Pericardium fibroblast (primary cell): ENCODE data around the gene BMP4. TPM values are rescaled to one million over a fixed set of nuclear protein-coding genes. Genes with fewer than 3 reads are reported as not detected.

Experiments used
- total RNA-seq: library from RNA; depleted of rRNA; stranded (reverse); fragments of >200 nt; gene quantifications from 2 replicates; pipeline ENCODE4 v1.2.3, GENCODE V29; 2015

The BMP4 gene
- total RNA-seq = 2.3 and 27.4 TPM in 2 replicates

GRCh38 chr14:53956427-53957201, at the start of gene BMP4:
BMP4 (minus strand) TSS chr14:53956825; CDS start chr14:53952222, 4,603 bp downstream.

